GM19238 (cell line): ENCODE measurements around the gene MSI2.
"Not testable (repeated sequence)": the region's sequence is repeated elsewhere in the genome, so short reads cannot be mapped to it uniquely, and the experiment has no call there.

ENCODE experiments used
- DNase-seq: peaks from one replicate; pipeline ENCODE4 v3.0.0; 2011; ENCODE audit warnings: low spot score; ENCODE audit not compliant: insufficient read length

The MSI2 gene

GRCh38 chr17:57606111-57606875 is 350.0 kb downstream of the MSI2 start:
- DNase-seq: no peak

DNA sequence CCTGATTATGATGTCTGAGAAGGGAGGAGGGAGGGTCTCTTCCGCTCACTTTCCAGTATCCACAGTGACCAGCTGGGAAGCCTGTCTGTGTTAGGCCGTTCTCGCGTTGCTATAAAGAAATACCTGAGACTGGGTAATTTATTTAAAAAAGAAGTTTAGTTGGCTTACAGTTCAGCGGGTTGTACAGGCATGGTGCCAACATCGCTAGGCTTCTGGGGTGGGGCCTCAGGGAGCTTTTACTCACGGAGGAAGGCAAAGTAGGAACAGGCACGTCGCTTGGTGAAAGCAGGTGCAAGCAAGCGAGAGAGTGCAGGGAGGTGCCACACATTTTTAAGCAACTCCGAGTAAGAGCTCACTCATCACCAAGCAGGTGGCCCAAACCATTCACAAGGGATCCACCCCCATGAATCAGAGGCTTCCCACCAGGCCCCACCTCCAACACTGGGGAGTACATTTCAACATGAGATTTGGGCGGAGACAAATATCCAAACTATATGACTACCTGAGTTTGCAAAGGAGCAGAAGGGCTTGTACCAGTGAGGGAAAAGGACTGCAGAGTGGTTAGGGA is 351.3 kb downstream of the MSI2 start:
- no peak for DNase-seq

- DNase-seq: no peak
Observed at GRCh38 chr17:57608369-57609124, 352.2 kb downstream of the MSI2 start.

DNA sequence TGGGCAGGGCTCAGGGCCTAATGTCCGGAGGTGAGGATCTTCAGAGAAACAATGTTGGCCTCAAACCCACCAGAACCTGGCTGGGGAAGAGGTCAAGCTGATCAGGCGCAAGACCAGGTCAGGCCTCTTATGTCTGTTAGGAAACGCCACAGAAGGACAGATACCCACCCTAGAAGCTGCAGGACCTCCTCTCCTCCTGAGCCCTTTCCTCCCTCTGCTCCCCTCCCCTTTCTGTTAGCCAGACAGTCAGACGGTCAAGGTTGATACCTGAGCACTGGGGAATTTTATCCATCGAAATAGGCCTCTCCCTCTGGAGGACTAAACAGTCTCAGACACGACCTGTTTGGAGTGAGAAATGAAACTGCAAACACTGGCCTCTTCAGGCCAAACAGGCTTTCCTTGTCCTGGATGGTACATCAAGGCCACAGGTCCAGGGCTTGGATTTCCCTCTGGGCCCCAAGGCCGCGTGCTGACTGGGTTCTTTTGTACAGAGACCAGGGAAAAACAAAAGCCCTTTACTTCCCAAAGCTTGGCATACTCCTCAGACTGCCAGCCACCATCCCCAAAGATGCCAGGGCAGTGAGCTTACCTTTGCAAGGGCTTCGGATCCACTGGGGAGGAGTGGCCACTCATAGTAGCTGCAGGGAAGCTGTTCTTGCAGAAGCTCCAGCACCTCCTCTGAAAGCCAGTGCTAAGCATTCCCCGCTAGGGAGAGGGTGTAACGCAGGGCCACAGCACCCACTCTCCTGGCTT is 353.0 kb downstream of the MSI2 start:
- no peak for DNase-seq

GRCh38 chr17:57609878-57610270 is 353.6 kb downstream of the MSI2 start:
- no peak for DNase-seq

DNA sequence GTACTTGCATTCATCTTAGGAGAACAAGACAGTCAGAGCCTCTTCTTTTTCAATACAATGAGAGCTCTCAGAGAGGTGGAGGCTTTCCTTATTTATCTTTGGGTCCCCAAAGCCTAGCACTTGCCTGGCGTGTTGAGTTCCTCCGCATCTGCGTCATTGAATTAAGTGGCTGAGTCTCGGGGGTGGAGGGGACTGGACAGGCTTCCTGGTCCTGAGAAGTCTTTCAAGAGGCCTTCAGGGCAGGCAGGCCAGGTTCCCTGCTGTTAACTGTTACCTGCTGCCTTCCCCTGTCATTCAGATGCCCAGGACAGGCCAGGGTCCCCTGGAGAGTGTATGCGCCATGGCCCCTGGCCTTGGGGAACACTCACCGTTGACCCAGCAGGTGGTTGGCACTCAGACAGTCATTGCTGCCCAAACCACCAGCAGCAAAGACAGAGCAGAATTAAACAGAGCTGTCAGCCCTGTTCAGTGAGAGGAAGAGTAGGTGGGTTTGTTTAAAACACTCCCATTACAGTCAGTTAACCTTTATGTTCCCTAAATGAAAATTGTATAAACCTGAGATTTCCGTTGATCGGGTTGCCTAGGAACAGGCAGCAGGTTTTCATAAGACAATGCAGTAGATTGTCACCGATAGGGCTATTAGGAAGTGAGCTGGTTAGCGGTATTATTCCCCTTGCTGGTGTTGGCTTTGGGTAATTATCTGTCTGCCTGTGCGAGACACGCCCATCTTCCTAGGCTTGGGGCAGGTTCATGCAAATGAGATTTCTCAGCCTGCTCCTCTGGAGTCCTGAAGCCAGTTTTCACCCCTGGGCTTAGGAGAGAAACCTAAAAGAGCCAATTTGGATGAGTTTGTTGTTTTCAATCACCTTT is 356.1 kb downstream of the MSI2 start:
- no peak for DNase-seq

GRCh38 chr17:57614742-57615141 is 358.4 kb downstream of the MSI2 start:
- no peak for DNase-seq

DNA sequence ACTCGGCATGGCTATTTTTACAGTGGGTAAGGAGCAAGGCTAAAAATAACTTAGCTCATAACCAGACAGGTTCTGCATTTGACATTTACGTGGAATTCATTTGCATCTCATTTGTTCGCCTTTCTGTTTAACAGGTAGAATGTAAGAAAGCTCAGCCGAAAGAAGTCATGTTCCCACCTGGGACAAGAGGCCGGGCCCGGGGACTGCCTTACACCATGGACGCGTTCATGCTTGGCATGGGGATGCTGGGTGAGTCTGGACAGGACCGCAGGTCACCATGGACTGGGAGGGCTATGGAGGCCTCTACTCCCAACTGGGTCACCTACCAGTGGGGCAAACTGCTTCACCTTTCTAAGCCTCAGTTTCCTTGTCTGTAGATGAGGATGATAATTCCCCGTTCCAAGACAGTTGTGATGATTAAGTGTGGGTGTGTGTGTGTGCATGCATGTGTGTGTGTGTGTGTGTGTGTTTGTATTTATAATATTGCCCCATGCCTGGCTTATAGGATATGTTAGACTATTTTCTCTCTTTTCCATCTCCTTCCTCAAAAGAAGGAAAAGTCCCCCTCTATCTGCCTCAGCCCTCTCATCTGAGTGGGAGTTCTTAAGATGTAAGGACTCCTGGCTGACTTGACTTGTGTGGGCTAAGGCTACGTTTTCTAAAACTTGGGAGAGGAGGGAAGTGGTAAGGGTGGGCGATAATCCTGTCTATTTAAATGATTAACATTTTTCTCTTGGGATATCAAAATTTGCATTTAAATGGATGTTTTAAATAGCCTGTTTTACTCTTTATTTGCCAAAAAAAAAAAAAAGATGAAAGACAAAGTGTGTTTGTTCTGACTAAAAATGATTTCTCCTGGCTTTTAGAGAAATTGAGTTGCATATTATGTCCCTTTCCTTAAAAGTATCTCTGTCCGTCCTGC is 359.8 kb downstream of the MSI2 start:
- no peak for DNase-seq

GRCh38 chr17:57617218-57617617 is 360.9 kb downstream of the MSI2 start:
- no peak for DNase-seq

DNA sequence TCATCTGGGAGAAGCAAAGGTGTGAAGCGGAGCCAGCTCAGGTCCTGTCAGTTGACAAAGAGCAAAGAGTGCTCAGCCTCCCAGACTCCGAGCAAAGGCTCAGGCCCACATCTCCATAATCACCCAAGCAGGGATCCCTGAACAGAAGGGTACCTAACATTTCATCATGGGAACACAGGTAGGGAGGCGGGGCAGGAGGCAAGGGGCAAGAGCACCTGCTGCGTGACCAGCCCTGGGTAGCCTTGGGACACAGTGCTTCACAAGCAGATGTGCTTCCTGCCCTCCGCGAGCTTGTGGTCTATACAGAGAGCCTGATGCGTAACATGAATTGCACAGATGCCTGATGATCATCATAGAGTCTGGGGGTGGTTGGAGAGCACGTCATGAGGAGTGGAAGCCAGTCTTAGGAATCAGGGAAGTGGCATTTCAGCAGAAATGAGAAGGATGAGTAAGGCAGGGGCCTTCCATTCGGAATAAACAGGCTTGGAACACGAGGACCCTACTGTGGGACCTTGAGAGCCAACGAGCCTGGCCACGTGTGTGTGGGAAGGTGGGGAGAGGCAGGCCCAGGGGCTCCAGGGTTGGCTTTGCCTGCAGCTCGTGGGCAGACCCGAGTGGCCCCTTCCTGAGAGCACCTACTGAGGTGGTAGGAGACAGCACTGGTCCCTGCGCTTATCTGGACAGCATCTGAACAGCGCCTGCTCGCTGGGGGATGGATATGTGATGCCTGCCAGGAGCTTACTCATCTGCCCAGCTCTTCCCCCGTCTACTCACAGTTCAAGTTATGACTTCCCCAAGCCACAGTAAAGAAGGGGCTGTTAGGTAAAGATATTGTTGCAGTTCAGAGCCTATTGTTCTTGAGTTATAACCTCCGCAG is 363.0 kb downstream of the MSI2 start:
- DNase-seq: no peak

DNA sequence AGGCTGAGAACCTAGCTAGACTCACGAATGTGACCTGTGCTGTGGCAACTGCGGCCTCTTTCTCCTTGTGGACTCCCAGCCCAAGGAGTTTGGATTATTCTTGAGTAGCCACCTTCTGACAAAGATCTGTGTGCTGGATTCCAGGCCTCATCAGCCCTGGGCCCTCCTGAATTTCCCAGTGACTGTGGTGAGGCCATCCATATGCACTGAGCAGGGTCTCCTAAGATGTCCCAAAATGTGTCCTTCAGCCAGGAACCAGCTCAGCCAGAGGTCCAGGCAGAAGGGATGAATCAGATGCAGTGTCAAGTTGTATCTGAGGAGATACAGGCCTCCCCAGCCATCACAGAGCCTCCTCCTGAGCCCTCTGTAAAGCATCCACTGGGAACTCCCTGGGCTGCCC is 364.3 kb downstream of the MSI2 start:
- no peak for DNase-seq

GRCh38 chr17:57621791-57622190 is 365.5 kb downstream of the MSI2 start:
- not testable (repeated sequence) for DNase-seq

GRCh38 chr17:57622306-57622682 is 366.0 kb downstream of the MSI2 start:
- no peak for DNase-seq

DNA sequence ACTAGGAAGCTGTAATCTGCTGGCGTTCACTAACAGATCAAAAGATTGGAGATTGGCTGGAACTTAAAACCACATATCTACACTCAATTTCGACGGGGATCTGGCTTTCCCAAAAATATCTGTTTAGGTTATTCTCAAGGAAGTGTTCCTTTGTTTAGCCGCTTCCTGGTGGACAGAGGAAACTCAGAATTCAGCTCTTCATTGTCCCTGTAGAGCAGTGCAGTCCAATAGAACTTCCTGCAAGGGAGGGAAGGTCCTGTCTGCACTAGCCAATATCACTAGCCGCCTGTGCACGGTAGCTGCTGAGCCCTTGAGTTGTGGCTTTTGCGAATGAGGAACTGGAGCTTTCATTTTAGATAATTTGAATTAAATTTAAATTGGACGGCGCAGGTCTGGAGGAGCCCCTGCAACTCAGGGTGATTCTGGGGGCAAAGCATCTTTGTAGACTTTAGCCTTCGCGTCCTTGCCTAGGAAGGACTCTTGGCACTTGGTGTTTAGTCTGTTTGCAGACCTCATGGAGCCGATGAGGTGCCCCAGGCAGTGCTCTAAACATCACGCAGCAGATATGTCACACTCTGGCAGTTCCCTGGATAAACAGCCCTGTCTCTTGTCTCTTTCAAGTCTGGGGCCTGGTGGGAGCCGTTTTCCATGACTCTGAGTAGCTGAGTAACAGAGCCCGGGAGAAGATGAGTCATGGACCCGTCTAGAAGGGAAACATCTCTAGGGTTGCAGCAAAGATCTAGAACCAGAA is 366.5 kb downstream of the MSI2 start:
- peak; percentile 47 for DNase-seq

DNA sequence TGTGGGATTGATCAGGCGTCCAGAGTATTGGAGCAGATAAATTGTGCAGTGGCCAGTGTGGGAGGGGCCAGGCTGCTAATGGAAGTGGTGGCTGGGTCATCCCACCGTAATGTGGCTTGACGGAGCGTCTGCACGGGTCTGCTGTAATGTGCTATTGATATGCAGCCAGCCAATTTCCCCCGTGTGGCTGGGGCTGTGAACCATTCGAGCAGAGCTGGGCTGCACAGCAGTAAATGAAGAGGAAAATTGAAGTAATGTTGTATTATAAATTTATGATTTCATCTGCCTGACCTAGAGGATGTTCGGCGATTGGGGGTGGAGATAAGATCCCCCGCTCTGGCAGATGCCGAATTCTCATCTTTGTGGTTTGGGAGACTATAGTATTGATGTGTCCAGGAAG is 367.3 kb downstream of the MSI2 start:
- no peak for DNase-seq

DNA sequence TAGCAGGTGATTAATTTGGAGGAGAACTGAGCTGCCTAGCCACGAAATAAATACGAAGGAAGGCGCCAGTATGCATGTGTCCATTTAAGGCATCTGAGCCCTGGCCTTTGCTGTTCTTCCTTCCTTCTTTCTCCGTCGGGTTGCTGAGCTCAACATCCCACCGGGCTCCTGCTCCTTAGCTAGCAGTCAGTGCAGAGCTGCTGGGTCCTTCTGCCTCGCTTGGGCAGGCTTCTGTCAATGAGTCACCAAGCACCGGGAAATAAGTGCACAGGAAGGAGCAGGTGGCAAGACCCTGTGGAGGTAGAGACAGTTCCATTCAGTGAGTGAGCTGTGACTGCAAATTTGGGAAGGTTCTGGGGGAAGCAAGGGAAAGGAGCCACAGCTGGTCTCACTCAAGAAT is 368.1 kb downstream of the MSI2 start:
- no peak for DNase-seq

DNA sequence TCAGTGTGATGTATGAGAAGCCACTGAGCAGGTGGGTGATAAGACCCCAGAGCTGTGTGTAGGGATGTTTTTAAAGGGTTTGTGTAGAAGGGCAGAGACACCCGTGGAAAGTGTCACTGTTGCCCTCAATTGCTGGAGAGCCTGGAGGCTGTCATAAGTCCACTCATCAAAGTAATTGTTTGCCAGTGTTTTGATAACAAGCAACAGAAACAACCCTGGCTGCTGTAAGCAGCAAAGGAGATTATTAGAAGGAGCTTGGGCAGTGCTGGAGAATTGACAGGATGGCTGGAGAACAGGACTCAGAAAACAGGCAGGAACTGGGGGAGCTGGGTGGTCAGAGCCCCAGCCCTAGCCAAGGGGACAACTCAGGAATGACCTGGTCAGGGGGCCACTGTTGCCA is 369.2 kb downstream of the MSI2 start:
- DNase-seq: no peak

DNA sequence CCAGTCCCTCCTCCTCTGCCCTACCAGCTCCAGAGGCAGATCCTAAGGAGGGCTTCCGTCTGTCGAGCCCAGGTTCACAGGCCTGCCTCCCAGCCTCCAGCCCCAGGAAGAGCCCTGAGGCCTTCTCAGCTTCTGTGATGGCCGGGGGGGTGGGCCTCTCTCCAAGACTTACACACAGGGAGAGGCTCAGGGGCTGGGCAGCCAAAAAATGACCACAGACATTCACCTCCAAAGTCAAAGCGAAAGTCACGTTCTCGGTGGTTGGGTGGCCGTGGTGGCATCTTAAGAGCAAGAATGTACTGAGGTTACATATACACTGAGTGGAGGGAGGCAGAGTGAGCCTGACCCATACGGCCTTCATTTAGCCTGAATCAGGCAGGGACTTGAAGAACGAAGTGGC is 369.6 kb downstream of the MSI2 start:
- DNase-seq: no peak
